Measurements from ENCODE around the gene NBL1.
"Not testable (repeated sequence)": the region's sequence is repeated elsewhere in the genome, so short reads cannot be mapped to it uniquely, and the experiment has no call there.

The NBL1 gene

DNA sequence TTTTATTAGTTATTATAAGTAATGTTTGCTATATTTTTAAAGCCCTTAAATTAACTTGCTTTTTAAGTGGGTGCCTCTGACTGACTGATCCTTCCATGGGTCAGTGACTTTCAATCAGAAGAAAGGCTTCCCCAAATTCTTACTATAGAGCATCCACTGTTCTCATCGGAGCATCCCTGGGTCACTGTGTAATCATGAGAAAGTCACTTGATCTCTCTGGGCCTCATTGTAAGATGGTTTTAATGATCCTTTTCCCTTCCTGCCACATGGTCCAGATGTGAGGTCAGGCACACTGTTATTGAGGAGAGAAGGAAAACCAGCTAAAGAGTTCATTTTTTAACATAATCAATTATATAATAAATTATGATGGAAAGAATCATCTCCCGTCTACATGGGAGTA lies 11.0 kb upstream of the NBL1 start:
- Mint-ChIP-seq H3K27me3 (no peaks in the 10 kb centered on the region), H3K27ac (no peak overlapping the region), H3K4me3 (no peak overlapping the region), H3K4me1 (no peaks in the 10 kb centered on the region), H3K36me3 (ENCODE audit: low read depth) (peaks cover 4% of the 10 kb centered on the region), H3K9me3 (no peaks in the 10 kb centered on the region)
- ATAC-seq, result no peak
- DNase-seq, result no peak

DNA sequence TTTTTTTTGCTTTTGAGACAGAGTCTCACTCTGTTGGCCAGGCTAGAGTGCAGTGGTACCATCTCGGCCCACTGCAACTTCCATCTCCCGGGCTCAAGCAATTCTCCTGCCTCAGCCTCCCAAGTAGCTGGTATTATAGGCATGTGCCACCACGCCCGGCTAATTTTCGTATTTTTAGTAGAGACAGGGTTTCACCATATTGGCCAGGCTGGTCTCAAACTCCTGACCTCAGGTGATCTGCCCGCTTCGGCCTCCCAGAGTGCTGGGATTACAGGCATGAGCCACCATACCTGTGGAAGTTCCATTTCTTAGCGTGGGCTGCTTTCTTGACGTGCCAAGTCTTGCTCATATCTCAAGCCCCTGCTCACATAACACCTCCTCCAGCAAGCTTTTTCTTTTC lies 9.0 kb upstream of the NBL1 start:
- not testable (repeated sequence) for H3K4me3 Mint-ChIP-seq; H3K27ac Mint-ChIP-seq; DNase-seq; H3K27me3 Mint-ChIP-seq; H3K4me1 Mint-ChIP-seq; ATAC-seq; H3K9me3 Mint-ChIP-seq; H3K36me3 Mint-ChIP-seq (ENCODE audit: low read depth)

DNA sequence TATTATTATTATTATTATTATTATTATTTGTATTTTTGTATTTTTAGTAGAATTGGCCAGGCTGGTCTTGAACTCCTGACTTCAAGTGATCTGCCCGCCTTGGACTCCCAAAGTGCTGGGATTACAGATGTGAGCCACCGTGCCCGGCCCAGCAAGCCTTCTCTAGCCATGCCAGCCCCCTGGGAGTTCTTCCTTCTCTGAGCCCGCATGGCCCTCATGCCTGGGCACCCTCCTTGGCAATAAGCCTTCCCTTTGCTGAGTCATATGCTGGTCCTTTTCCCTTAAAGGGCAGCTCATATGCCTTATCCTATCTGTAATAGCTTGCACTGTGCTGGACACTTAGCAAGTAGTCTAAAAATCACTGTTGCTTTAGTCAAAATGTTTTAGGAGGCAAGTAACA lies 8.5 kb upstream of the NBL1 start:
- Mint-ChIP-seq H3K4me1 (no peaks in the 10 kb centered on the region), H3K4me3 (no peak overlapping the region), H3K36me3 (ENCODE audit: low read depth) (no peaks in the 10 kb centered on the region), H3K27ac (no peak overlapping the region), H3K9me3 (no peaks in the 10 kb centered on the region), H3K27me3 (no peaks in the 10 kb centered on the region)
- ATAC-seq (no peak), DNase-seq (no peak)

DNA sequence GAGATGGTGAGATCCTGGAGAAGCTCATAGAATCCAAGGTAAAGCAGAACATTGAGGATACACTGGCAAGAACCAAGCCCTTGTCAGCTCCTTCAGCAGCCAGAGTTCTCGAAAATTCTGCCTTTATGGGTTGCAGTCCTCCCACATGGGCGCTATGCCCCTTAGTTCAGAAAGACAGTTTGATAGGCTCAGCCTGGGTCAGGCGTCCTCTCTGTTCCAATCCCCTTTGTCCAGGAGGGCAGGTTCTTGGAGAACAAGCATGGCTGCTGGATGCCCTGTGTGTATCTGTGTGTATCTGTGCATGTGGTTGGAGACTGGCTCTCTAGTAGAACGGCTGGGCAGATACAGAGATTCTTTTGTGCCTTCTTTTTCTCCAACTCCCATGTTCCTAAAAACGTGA lies 8.0 kb upstream of the NBL1 start:
- H3K4me3 Mint-ChIP-seq, result no peak overlapping the region
- no peaks in the 10 kb centered on the region for H3K9me3 Mint-ChIP-seq
- no peaks in the 10 kb centered on the region for H3K36me3 Mint-ChIP-seq (ENCODE audit: low read depth)
- no peak for DNase-seq
- no peaks in the 10 kb centered on the region for H3K27me3 Mint-ChIP-seq
- H3K27ac Mint-ChIP-seq, result no peak overlapping the region
- H3K4me1 Mint-ChIP-seq, result no peaks in the 10 kb centered on the region
- no peak for ATAC-seq

DNA sequence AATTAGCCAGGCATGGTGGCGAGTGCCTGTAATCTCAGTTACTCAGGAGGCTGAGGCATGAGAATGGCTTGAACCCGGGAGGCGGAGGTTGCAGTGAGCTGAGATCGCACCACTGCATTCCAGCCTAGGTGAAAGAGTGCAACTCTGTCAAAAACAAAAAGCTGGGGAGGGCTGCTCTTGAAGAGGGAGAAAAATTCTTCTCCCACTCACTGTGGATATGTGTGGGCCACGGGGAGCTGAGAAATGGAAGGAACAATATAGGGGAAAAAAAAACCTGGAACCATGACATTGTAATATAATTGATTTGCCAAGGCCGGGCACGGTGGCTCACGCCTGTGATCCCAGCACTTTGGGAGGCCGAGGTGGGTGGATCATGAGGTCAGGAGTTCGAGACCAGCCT lies 7.4 kb upstream of the NBL1 start:
- not testable (repeated sequence) for ATAC-seq; H3K9me3 Mint-ChIP-seq; H3K27ac Mint-ChIP-seq; DNase-seq; H3K36me3 Mint-ChIP-seq (ENCODE audit: low read depth); H3K4me1 Mint-ChIP-seq; H3K27me3 Mint-ChIP-seq; H3K4me3 Mint-ChIP-seq

DNA sequence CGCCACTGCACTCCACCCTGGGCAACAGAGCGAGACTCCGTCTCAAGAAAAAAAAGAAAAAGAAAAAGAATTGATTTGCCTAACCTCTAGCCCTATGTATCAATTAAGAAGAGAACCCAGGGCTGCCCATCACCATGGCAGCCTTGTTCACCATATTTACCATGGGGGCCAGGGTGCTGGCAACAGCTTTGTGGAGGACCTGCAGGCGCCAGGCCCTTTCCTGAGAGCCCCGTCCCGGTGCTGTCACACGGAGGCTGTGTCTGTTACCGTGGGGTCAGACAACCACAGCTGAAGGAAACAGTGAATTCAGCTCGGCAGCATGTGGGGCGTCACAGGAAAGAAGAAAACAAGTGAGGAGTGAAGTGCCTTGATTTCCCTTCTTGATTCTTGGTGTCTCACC lies 6.5 kb upstream of the NBL1 start:
- DNase-seq (no peak), ATAC-seq (no peak)
- peaks cover 10% of the 10 kb centered on the region for H3K27me3 Mint-ChIP-seq
- no peaks in the 10 kb centered on the region for H3K36me3 Mint-ChIP-seq (ENCODE audit: low read depth)
- H3K4me1 Mint-ChIP-seq, result peaks cover under 1% of the 10 kb centered on the region
- H3K27ac Mint-ChIP-seq, result no peak overlapping the region
- no peaks in the 10 kb centered on the region for H3K9me3 Mint-ChIP-seq
- H3K4me3 Mint-ChIP-seq, result no peak overlapping the region

DNA sequence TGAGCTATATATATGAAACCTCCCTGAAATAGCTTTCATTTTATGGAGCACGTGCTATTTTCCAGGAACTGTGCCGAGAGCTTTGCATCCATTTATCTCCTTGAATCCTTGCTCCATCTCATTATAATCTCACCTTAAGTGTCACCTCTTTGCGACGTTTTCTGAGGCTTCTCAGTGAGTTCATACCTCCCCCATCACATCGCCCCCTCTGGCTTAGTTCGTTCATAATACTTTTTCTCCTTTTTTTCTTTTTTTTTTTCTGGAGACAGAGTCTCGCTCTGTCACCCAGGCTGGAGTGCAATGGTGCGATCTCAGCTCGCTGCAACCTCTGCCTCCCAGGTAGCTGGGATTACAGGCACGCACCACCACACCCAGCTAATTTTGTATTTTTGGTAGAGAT lies 4.9 kb upstream of the NBL1 start:
- H3K4me3 Mint-ChIP-seq; DNase-seq; ATAC-seq; H3K9me3 Mint-ChIP-seq; H3K27ac Mint-ChIP-seq; H3K36me3 Mint-ChIP-seq (ENCODE audit: low read depth): not testable (repeated sequence)
- Mint-ChIP-seq H3K4me1 (peaks cover 10% of the 10 kb centered on the region), H3K27me3 (peaks cover 19% of the 10 kb centered on the region)

DNA sequence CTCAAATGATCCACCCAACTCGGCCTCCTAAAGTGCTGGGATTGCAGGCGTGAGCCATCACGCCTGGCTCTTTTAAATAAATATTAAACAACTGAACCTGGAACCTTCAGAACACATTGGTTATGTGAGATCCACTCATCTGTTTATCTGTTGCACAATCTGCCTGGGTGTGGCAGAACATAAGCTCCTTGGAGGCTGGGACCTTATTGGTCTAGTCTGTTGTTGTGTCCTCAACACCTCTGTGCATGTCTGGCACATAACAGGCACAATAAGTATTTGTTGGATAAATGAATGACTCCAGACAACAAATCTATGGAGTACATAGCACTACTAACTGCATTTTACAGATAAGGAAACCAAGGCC lies 4.1 kb upstream of the NBL1 start:
- ATAC-seq (no peak), DNase-seq (no peak)
- peaks cover 12% of the 10 kb centered on the region for H3K4me1 Mint-ChIP-seq
- no peak overlapping the region for H3K27ac Mint-ChIP-seq
- H3K36me3 Mint-ChIP-seq (ENCODE audit: low read depth), result peaks cover 2% of the 10 kb centered on the region
- no peak overlapping the region for H3K4me3 Mint-ChIP-seq
- no peaks in the 10 kb centered on the region for H3K9me3 Mint-ChIP-seq
- peaks cover 21% of the 10 kb centered on the region for H3K27me3 Mint-ChIP-seq

DNA sequence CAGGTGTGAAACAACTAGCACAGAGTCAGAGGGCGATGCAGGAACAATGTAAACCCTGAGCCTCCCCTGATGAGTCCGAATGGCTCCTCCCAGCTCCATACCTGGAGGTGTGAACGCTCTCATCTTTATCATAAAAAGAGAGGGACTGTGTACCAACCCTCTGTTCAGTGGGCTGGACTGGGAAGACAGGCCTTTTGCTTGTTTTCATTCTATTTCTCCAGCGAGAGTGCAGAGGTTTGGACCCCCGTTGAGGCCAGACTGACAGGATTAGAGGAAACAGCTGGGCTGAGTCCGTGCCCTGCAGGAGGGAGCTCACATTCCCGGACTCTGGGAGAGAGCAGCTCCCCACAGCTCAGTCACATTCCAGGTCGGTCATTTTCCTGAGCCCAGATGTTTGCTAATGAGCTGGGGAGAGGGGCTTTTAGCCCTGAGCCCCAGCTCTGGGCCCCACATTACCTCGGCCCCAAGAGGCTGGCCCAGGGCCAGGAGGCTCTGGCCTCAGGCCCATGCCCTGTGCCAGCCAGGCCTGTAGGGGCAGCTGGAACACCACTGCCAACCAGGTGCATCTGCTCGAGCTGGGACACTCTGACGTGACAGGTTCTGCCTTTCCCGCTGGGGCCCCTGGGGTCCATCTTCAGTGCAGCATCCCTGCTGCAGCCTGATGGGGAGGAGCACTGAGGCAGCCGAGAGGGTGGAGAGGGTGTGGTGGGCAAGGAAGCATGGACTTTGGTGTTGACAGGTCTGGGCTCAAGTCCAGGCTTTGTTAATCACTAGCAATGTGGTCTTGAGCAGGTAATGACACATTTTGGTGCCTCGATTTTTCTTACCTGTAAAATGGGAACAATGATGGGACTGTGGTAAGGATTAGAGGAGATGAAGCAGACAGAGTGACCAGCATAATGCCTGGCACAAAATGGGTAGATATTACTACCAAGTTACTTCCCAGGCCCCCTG lies 3.5 kb upstream of the NBL1 start:
- Mint-ChIP-seq H3K36me3 (ENCODE audit: low read depth) (peaks cover 2% of the 10 kb centered on the region), H3K27me3 (peaks cover 21% of the 10 kb centered on the region), H3K4me1 (peaks cover 13% of the 10 kb centered on the region), H3K27ac (no peak overlapping the region), H3K9me3 (no peaks in the 10 kb centered on the region), H3K4me3 (no peak overlapping the region)
- DNase-seq (no peak), ATAC-seq (no peak)

DNA sequence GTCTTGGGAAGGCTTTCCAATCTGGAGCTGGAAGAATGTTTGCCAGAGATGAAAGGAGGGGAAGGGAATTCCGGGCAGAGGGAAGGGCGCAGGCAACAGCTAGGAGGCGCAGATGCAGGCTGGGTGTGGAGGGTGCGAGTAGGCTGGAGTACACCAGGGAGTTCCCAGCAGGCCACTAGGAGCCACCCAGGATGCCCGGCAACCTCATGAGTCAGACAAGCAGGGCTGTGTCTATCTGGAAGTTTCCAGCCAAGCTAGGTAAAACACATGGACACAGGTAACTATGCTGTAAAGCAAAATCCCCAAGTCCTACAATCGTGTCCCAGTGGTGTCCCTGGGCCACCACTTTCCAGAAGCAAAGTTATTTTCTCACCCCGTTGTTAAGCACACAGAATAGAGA lies 990 bp upstream of the NBL1 start:
- no peak for ATAC-seq
- H3K27ac Mint-ChIP-seq, result peak overlapping the region; percentile 64
- H3K9me3 Mint-ChIP-seq, result no peaks in the 10 kb centered on the region

DNA sequence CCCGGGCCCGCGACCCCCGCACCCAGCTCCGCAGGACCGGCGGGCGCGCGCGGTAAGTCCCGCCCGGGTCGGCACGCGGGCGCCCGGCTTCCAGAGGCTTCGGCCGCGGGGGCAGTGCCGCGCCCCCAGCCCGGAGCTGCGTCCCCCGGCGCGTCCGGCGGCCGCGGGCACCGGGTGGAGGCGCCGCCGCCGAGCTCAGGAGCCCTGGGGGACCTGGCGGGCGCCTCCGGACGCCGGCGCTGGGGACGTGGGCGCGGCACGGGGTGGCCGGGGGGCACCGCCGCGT lies 227 bp downstream of the NBL1 start:
- Mint-ChIP-seq H3K36me3 (ENCODE audit: low read depth) (peaks cover 2% of the 10 kb centered on the region), H3K9me3 (no peaks in the 10 kb centered on the region), H3K4me1 (peaks cover 31% of the 10 kb centered on the region), H3K27me3 (peaks cover 23% of the 10 kb centered on the region), H3K4me3 (no peak overlapping the region), H3K27ac (no peak overlapping the region)
- no peak for ATAC-seq
- no peak for DNase-seq

More for the DNA sequence above, 990 bp upstream of the NBL1 start:
- H3K27me3 Mint-ChIP-seq, result peaks cover 23% of the 10 kb centered on the region
- H3K36me3 Mint-ChIP-seq (ENCODE audit: low read depth), result peaks cover 2% of the 10 kb centered on the region
- H3K4me3 Mint-ChIP-seq, result peak overlapping the region; percentile 70
- no peak for DNase-seq
- peaks cover 31% of the 10 kb centered on the region for H3K4me1 Mint-ChIP-seq

DNA sequence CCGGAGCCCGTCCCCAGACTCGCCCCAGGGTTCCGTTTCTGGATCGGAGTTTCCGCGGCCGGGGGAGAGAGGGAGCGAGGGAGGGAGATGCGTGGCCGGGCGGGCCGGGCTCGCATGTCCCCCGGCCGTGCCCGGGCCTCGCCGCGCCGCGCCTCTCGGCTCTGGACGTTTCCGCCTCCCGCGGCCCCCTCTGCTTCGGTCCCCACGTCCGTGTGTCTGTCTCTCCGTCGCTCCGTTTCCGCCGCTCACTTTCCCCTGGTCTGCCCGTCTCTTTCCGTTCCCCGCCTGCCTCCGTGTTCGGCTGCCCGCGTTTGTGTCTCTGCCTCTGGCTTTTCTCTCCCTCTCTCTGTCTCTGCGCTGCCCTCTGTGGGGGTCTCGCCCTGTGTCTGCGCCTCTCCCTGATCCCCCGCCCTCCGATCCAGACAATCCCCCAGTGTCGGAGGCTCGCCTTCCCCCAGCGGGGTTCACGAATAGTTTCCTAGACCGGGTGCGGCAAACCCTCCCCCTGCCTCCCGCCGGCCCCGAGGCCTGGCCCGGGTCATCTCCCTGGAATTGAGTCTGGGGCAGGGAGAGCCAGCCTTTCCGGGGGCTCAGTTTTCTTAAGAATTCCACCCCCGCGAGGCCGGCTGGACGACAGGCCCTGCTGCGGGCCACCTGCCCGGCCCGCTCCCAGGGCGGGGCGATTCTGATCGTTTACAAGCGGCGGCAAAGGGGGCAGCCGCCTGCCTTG lies 735 bp downstream of the NBL1 start:
- H3K27me3 Mint-ChIP-seq, result peaks cover 23% of the 10 kb centered on the region
- peaks cover 32% of the 10 kb centered on the region for H3K4me1 Mint-ChIP-seq
- DNase-seq (peak; percentile 64), ATAC-seq (peak; percentile 48)
- H3K9me3 Mint-ChIP-seq, result no peaks in the 10 kb centered on the region
- peaks cover 2% of the 10 kb centered on the region for H3K36me3 Mint-ChIP-seq (ENCODE audit: low read depth)
- H3K27ac Mint-ChIP-seq, result peak overlapping the region; percentile 88
- H3K4me3 Mint-ChIP-seq, result peak overlapping the region; percentile 96

DNA sequence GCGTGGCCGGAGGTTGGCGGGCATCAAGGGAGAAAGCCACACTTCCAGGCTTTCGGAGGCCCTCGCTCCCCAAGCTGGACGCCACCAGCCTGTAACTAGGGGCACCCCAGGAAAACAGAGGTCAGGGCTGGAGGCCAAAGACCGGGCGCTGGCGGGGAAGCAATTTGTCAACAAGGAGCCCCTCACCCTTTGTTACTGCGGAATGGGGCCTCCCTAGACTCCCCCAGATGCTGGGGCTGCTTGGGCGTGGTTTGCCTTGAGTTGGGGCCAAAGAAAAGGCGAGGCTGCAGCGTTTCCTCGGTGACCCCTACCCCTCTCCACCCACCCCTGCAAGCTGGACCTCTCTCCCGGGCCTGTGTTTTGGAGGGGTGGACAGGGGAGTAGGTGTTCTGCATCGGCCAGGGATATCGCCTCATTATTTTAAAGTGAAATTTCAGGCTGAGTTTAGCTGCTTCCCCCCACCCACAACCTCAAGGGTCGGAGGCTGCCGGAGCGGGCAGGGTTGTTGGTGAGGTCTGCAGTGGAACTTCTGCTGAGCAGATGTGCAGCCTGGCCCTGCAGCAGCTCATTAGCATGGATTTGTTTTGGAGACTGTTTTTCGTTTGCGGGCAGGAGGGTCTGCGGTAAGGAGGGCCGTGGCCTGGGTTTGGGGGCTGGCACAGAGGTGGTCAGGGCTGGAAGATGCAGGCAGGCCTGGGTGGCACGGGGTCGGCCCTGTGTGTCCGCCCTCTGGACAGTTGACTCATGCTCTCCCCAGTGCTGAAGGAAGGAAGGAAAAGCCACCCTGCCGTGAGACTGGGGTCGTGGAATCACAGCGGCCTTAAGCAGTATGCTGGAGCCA lies 1.5 kb downstream of the NBL1 start:
- no peak for DNase-seq
- Mint-ChIP-seq H3K4me3 (peak overlapping the region; percentile 96), H3K36me3 (ENCODE audit: low read depth) (peaks cover 2% of the 10 kb centered on the region), H3K27me3 (peaks cover 23% of the 10 kb centered on the region), H3K9me3 (no peaks in the 10 kb centered on the region), H3K27ac (no peak overlapping the region), H3K4me1 (peaks cover 40% of the 10 kb centered on the region)
- ATAC-seq, result no peak

DNA sequence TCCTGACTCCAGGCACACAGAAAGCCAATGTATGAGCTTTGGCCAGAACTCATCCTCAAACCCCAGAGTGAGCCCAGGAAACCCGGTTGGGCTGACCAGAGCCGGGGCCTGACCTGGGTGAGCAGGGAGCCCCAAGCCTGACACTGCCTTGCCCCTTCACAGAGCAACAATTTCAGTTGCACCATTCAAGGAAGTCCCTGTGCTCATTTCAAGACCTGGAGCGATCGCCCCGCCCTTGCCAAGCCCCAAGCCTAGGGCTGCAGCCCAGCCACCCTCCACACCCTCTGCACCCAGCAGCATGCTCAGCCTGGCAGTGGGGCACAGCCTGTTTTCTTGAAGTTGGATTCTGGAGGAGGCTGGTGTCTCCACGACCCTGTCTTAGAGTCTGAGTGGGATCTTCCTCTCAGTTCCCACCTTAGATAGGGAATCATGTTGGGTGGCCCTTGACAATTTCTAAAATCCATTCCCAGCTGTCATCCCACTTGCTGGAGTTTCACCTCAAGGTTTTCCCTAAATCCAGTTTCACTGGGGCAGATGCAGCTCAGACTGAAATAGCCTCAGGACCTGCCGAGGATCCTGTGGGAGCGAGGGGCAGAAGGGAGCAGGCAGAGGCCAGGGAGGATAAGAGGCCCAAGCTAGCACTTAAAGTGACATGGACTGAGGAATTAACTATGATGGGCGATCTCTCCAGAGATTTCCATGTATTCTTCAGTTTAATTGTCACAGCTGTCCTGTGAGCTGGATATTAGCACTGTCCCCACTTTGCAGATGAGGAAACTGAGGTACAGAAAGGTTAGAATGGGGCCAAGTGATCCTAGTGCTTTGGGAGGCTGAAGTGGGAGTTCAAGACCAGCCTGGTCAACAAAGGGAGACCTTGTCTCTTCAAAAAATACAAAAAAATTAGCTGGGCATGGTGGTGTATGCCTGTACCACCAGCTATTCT lies 2.5 kb downstream of the NBL1 start:
- H3K36me3 Mint-ChIP-seq (ENCODE audit: low read depth), result peaks cover 2% of the 10 kb centered on the region
- H3K4me1 Mint-ChIP-seq, result peaks cover 43% of the 10 kb centered on the region
- H3K4me3 Mint-ChIP-seq, result peak overlapping the region; percentile 14
- peaks cover 19% of the 10 kb centered on the region for H3K27me3 Mint-ChIP-seq
- ATAC-seq, result no peak
- no peaks in the 10 kb centered on the region for H3K9me3 Mint-ChIP-seq
- peak overlapping the region; percentile 60 for H3K27ac Mint-ChIP-seq
- no peak for DNase-seq

Data from activated naive CD8-positive, alpha-beta T cell treated with anti-CD3 and anti-CD28 coated beads, Interleukin-2, amount 50 U/mL, for 24 hours (primary cell).